Karpas-422 (cell line): ENCODE data around the gene CCL26. TPM values are rescaled to one million over a fixed set of nuclear protein-coding genes. Genes with fewer than 3 reads are reported as not detected.

Experiments
- DNase-seq: peaks from one replicate; pipeline ENCODE4 v3.0.0-alpha.2; 2015
- H2AFZ ChIP-seq: fragments of 200-600 bp; sonication (generic); 2 replicates; pipeline ENCODE4 v1.6.1; 2014; ENCODE audit warnings: antibody characterized with exemption, low read length, mixed read lengths
- H3K27ac ChIP-seq: fragments of 200-600 bp; sonication (generic); 2 replicates; pipeline ENCODE4 v1.5.1; 2014; ENCODE audit warnings: mild to moderate bottlenecking, low read length, moderate library complexity
- H3K27me3 ChIP-seq: fragments of 200-600 bp; sonication (generic); 2 replicates; pipeline ENCODE4 v1.6.1; 2014; ENCODE audit warnings: low read length, mixed read lengths
- H3K36me3 ChIP-seq: fragments of 200-600 bp; sonication (generic); 2 replicates; pipeline ENCODE4 v1.6.1; 2014; ENCODE audit warnings: low read length, mixed read lengths; ENCODE audit not compliant: insufficient read depth
- H3K4me1 ChIP-seq: fragments of 200-600 bp; sonication (generic); 2 replicates; pipeline ENCODE4 v1.6.1; 2014; ENCODE audit warnings: mild to moderate bottlenecking, low read length, mixed read lengths
- H3K4me2 ChIP-seq: fragments of 200-600 bp; sonication (generic); 2 replicates; pipeline ENCODE4 v1.6.1; 2014; ENCODE audit warnings: low read length, low read depth, mild to moderate bottlenecking; ENCODE audit not compliant: poor library complexity, severe bottlenecking
- H3K4me3 ChIP-seq: fragments of 200-600 bp; sonication (generic); 2 replicates; pipeline ENCODE4 v1.5.1; 2014; ENCODE audit warnings: mild to moderate bottlenecking, antibody characterized with exemption, low read length, mixed read lengths
- H3K79me2 ChIP-seq: fragments of 200-600 bp; sonication (generic); 2 replicates; pipeline ENCODE4 v1.6.1; 2014; ENCODE audit warnings: mild to moderate bottlenecking, low read length, mixed read lengths
- H3K9ac ChIP-seq: fragments of 200-600 bp; sonication (generic); 2 replicates; pipeline ENCODE4 v1.6.0; 2014; ENCODE audit warnings: low read length
- H3K9me2 ChIP-seq: fragments of 200-600 bp; sonication (generic), shearing (Covaris generic); replicated peaks from 2 replicates; pipeline ENCODE4 v1.6.0; 2014; ENCODE audit warnings: mild to moderate bottlenecking, low read length, moderate library complexity; ENCODE audit not compliant: insufficient read depth
- H3K9me3 ChIP-seq: fragments of 300-700, 200-600 bp; sonication (generic); 2 replicates; pipeline ENCODE4 v1.6.1; 2014; ENCODE audit warnings: low read length, mixed read lengths
- H4K20me1 ChIP-seq: fragments of 200-600 bp; sonication (generic); 2 replicates; pipeline ENCODE4 v1.6.1; 2014; ENCODE audit warnings: mild to moderate bottlenecking, antibody characterized with exemption, low read length, low read depth; ENCODE audit not compliant: insufficient read depth
- total RNA-seq: library from RNA; depleted of rRNA; stranded (reverse); fragments of >200 nt; shearing (Covaris generic); gene quantifications from 2 replicates; pipeline ENCODE4 v1.2.3, GENCODE V29; 2014; ENCODE audit warnings: low replicate concordance

CCL26 gene
- total RNA-seq, 1 experiment from 2014 or later, result not detected

DNA sequence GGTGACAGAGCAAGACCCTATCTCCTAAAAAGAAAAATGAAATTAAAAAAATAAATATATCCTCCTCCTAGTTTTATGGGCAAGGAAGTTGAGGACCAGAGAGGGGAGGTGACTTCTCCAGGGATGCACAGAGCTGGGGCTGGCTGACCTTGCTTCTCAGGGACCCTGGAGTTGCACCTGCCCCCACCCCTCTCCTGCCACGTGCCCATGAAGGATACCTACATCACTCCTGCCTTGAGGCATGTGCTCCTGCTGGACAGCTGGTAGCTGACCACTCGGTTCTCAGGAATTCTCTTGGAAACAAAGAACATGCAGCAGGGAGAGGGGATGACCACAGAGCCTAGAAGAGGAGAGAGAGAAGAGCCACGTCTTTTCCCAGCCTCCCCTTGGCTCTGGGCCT, 41.1 kb upstream of the CCL26 start:
- no peak overlapping the region for H2AFZ ChIP-seq
- no peaks in the 10 kb centered on the region for H3K79me2 ChIP-seq
- H3K9me2 ChIP-seq, result no peaks in the 10 kb centered on the region
- H3K4me3 ChIP-seq, result no peak overlapping the region
- no peaks in the 10 kb centered on the region for H3K4me1 ChIP-seq
- no peaks in the 10 kb centered on the region for H4K20me1 ChIP-seq
- H3K27ac ChIP-seq, result no peak overlapping the region
- no peaks in the 10 kb centered on the region for H3K9me3 ChIP-seq
- H3K4me2 ChIP-seq, result no peak overlapping the region
- H3K9ac ChIP-seq, result no peak overlapping the region
- no peaks in the 10 kb centered on the region for H3K27me3 ChIP-seq
- DNase-seq, result no peak
- no peaks in the 10 kb centered on the region for H3K36me3 ChIP-seq

DNA sequence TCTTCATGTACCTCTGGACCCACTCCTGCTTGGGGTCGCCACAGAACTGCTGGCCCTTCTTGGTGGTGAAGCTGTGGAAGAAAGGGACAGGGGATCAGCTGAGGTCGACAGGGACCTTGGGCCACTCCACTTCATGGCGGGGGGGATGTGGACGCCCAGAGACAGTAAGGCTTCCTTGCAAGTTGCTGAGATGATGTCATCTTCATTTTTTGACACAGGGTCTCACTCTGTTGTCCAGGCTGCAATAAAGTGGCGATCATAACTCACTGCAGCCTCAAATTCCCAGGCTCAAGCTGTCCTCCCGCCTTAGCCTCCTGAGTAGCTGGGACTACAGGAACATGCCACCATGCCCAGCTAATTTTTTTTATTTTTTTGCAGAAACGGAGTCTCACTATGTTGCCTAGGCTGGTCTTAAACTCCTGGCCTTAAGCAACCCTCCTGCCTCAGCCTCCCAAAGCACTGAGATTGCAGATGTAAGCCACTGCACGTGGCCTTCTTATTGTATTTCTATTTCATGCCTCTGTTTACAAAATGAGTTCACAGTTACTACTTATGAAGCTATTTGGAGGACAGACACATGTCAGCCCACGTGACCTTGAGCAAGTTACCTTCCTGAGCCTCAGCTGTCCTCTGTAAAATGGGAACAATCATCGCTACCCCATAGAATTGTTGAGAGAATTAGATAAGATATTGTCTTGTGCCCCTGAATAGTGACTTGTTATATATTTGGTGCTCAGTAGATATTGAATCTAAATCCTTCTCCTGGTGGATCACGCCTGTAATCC, 40.1 kb upstream of the CCL26 start:
- Histone ChIP-seq H4K20me1 (no peaks in the 10 kb centered on the region), H3K9me3 (peaks cover under 1% of the 10 kb centered on the region; the same call in 1 of the 2 replicates), H3K36me3 (no peaks in the 10 kb centered on the region), H3K4me1 (no peaks in the 10 kb centered on the region), H3K4me2 (no peak overlapping the region), H3K4me3 (no peak overlapping the region), H3K79me2 (no peaks in the 10 kb centered on the region), H3K27me3 (no peaks in the 10 kb centered on the region), H3K27ac (no peak overlapping the region), H3K9ac (no peak overlapping the region), H2AFZ (no peak overlapping the region), H3K9me2 (no peaks in the 10 kb centered on the region)
- no peak for DNase-seq

DNA sequence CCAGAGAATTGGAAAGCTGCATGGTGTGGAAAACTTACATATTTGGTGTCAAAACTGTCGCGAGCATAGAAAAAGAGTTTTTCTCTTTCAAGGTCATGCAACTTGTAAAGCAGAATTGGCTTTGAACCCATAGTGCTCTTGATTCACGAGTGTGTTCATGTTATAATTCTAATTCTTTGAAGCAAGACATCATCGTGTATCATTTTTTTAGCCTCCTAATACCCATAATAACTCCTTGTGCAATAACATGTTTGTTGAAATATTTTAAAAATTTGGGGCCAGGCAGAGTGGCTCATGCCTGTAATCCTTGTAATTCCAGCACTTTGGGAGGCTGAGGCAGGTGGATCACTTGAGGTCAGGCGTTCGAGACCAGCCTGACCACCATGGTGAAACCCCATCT, 37.4 kb upstream of the CCL26 start:
- H3K9me2 ChIP-seq, result no peaks in the 10 kb centered on the region
- no peaks in the 10 kb centered on the region for H4K20me1 ChIP-seq
- no peaks in the 10 kb centered on the region for H3K79me2 ChIP-seq
- no peak overlapping the region for H3K9ac ChIP-seq
- H3K4me2 ChIP-seq, result no peak overlapping the region
- no peaks in the 10 kb centered on the region for H3K4me1 ChIP-seq
- no peak overlapping the region for H3K27ac ChIP-seq
- H3K36me3 ChIP-seq, result no peaks in the 10 kb centered on the region
- peaks cover 8% of the 10 kb centered on the region for H3K9me3 ChIP-seq
- no peak overlapping the region for H3K4me3 ChIP-seq
- DNase-seq, result no peak
- no peaks in the 10 kb centered on the region for H3K27me3 ChIP-seq
- no peak overlapping the region for H2AFZ ChIP-seq

DNA sequence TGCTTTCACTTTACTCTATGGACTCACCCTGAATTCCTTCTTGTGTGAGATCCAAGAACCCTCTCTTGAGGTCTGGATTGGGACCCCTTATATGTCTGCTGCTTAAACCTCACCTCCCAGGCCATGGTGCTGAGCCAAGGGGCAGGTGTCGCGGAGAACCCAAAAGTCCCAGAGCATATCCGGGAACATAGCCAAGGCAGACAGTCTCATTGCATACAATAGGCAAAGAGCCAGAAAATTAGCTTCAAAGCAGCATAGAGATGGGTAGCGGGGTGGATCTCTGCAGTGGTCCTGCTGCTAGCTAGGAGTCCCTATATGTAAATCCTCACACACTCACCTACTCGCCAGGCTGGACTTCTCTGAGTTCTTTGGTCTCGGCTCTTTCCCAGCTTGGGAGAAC, 36.1 kb upstream of the CCL26 start:
- Histone ChIP-seq H4K20me1 (no peaks in the 10 kb centered on the region), H2AFZ (no peak overlapping the region), H3K27ac (no peak overlapping the region), H3K4me3 (no peak overlapping the region), H3K9me3 (peaks cover 8% of the 10 kb centered on the region), H3K79me2 (no peaks in the 10 kb centered on the region), H3K4me1 (no peaks in the 10 kb centered on the region), H3K36me3 (no peaks in the 10 kb centered on the region), H3K27me3 (no peaks in the 10 kb centered on the region), H3K9me2 (no peaks in the 10 kb centered on the region), H3K9ac (no peak overlapping the region), H3K4me2 (no peak overlapping the region)
- no peak for DNase-seq

DNA sequence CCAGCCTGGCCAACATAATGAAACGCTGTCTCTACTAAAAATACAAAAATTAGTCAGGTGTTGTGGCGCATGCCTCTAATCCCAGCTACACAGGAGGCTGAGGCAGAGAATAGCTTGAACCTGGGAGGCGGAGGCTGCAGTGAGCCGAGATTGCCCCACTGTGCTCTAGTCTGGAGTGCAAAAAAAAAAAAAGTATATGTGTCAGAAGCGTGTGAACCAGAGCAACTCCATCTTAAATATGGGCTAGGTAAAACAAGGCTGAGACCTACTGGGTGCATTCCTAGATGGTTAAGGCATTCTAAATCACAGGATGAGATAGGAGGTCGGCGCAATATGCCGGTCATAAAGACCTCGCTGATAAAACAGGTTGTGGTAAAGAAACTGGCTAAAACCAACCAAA, 35.4 kb upstream of the CCL26 start:
- no peaks in the 10 kb centered on the region for H3K4me1 ChIP-seq
- H3K4me2 ChIP-seq, result no peak overlapping the region
- H3K9me3 ChIP-seq, result peaks cover 8% of the 10 kb centered on the region
- DNase-seq, result no peak
- no peak overlapping the region for H3K4me3 ChIP-seq
- H3K9me2 ChIP-seq, result no peaks in the 10 kb centered on the region
- H3K9ac ChIP-seq, result no peak overlapping the region
- no peaks in the 10 kb centered on the region for H3K27me3 ChIP-seq
- no peaks in the 10 kb centered on the region for H4K20me1 ChIP-seq
- no peaks in the 10 kb centered on the region for H3K36me3 ChIP-seq
- H3K79me2 ChIP-seq, result no peaks in the 10 kb centered on the region
- H3K27ac ChIP-seq, result no peak overlapping the region
- no peak overlapping the region for H2AFZ ChIP-seq

DNA sequence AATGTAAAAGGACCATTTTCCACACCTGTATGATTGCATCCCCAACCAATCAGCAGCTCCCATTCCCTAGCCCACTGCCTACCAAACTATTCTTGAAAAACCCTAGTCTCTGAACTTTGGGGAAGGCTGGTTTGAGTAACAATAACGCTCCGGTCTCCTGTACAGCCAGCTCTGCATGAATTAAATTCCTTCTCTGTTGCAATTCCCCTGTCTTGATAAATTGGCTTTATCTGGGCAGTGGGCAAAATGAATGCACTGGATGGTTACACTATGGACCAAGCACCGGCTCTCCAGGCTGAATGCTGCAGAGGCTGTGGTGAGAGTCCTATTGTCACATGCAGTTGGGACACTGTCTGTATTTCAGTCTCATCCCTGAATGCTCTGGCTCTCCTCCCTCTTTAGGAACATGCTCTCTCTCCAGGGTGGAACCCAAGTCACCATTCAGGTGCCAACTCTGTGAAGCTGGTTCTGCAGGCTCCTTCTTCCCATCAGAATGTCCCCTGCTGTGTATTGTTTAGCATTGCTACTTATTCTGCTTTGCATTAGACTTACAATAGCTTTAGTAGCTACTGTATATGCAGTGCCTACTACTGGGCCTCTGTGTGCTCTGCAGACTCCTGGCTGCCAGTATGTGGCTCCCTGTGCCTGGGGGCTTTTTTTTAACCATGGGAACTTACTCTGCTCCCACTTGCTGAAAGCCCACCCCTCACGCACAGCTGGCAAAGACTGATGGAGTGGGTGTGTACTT, 34.7 kb upstream of the CCL26 start:
- H3K4me3 ChIP-seq, result no peak overlapping the region
- H3K27me3 ChIP-seq, result no peaks in the 10 kb centered on the region
- no peak for DNase-seq
- H3K4me1 ChIP-seq, result no peaks in the 10 kb centered on the region
- H3K79me2 ChIP-seq, result no peaks in the 10 kb centered on the region
- peaks cover 8% of the 10 kb centered on the region for H3K9me3 ChIP-seq
- no peaks in the 10 kb centered on the region for H3K9me2 ChIP-seq
- no peak overlapping the region for H2AFZ ChIP-seq
- no peak overlapping the region for H3K4me2 ChIP-seq
- no peak overlapping the region for H3K9ac ChIP-seq
- H4K20me1 ChIP-seq, result no peaks in the 10 kb centered on the region
- no peaks in the 10 kb centered on the region for H3K36me3 ChIP-seq
- no peak overlapping the region for H3K27ac ChIP-seq

DNA sequence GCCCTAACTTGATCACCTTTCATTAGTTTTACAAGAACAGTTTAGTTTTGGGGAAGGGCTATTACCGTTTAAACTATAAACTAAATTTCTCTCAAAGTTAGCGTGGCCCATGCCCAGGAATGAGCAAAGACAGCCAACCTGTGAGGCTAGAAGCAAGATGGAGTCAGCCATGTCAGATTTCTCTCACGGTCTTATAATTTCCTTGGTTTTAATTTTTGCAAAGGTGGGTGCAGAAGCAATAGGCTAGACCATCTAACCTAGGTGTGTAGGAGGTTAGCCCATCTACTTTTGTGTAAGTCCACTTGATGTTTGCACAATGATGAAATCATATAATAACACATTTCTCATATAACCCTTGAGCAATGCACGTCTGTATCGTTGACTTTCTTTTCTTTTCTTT, 32.7 kb upstream of the CCL26 start:
- Histone ChIP-seq H3K4me3 (no peak overlapping the region), H3K4me2 (no peak overlapping the region), H4K20me1 (no peaks in the 10 kb centered on the region), H3K9me3 (peaks cover 8% of the 10 kb centered on the region), H3K79me2 (no peaks in the 10 kb centered on the region), H2AFZ (no peak overlapping the region), H3K27ac (no peak overlapping the region), H3K9ac (no peak overlapping the region), H3K4me1 (no peaks in the 10 kb centered on the region), H3K27me3 (no peaks in the 10 kb centered on the region), H3K9me2 (no peaks in the 10 kb centered on the region), H3K36me3 (no peaks in the 10 kb centered on the region)
- no peak for DNase-seq

DNA sequence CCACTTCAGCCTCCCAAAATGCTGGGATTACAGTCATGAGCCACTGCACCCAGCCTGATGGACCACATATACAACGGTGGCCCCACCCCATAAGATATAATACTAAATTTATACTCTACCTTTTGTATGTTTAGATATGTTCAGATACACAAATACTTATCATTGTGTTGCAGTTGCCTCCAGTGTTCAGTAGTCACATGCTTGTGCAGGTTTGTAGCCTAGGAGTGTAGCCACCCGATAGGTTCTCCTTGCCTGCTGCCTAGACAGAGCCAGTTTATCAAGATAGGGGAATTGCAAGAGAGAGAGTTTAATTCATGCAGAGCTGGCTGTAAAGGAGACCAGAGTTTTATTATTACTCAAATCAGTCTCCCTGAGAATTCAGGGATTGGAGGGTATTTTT, 32.0 kb upstream of the CCL26 start:
- H3K4me2 ChIP-seq, result no peak overlapping the region
- no peaks in the 10 kb centered on the region for H4K20me1 ChIP-seq
- peaks cover 8% of the 10 kb centered on the region for H3K9me3 ChIP-seq
- H3K9ac ChIP-seq, result no peak overlapping the region
- H3K79me2 ChIP-seq, result no peaks in the 10 kb centered on the region
- H3K4me1 ChIP-seq, result no peaks in the 10 kb centered on the region
- H3K4me3 ChIP-seq, result no peak overlapping the region
- no peak overlapping the region for H3K27ac ChIP-seq
- H3K36me3 ChIP-seq, result no peaks in the 10 kb centered on the region
- no peak overlapping the region for H2AFZ ChIP-seq
- H3K9me2 ChIP-seq, result no peaks in the 10 kb centered on the region
- DNase-seq, result no peak
- no peaks in the 10 kb centered on the region for H3K27me3 ChIP-seq
